ENCODE measurements around the gene SLC35G6. TPM values are rescaled to one million over a fixed set of nuclear protein-coding genes. Genes with fewer than 3 reads are reported as not detected.
A peak's percentile ranks its signal among the peaks of the same experiment; 100 is the strongest.

SLC35G6 gene
- total RNA-seq, 1 donor from 2014 or later, result not detected

DNA sequence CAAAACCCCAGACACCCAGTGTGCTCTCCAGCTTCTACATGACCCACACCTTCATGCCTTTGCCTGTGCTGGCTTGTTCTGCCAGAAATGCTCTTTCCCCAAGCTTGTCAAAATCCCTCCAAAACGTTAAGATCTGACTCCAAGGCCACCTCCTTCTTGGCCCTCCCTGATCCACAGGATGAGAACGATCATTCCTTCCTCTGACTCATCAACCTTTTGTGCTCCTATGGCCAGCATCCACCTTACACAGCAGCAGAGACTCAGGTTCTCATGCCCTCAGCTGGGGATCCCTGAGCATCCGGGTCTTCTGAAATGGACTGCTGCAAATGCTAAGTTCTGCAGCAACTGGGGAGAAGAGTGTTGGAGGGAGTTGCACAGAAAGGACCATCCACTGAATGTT is 4.8 kb upstream of the SLC35G6 start:
- Histone ChIP-seq H3K4me1 (peaks cover 14 to 37% of the 10 kb centered on the region in 2 donors), H3K27me3 (no peaks in the 10 kb centered on the region), H3K4me3 (no peak overlapping the region), H3K9me3 (no peaks in the 10 kb centered on the region), H3K36me3 (peaks cover 0 to 3% of the 10 kb centered on the region in 2 donors), H3K27ac (peak overlapping the region; percentile 100)
- DNase-seq (ENCODE audit: low spot score in 2 of 2), result no peak
- intact Hi-C loops (cut with DNase I), result loop anchor here (2.0 kb wide), 1 partner anchor 20 kb away; no protein-coding TSS in a partner anchor
- TF ChIP-seq, protein P1, sequence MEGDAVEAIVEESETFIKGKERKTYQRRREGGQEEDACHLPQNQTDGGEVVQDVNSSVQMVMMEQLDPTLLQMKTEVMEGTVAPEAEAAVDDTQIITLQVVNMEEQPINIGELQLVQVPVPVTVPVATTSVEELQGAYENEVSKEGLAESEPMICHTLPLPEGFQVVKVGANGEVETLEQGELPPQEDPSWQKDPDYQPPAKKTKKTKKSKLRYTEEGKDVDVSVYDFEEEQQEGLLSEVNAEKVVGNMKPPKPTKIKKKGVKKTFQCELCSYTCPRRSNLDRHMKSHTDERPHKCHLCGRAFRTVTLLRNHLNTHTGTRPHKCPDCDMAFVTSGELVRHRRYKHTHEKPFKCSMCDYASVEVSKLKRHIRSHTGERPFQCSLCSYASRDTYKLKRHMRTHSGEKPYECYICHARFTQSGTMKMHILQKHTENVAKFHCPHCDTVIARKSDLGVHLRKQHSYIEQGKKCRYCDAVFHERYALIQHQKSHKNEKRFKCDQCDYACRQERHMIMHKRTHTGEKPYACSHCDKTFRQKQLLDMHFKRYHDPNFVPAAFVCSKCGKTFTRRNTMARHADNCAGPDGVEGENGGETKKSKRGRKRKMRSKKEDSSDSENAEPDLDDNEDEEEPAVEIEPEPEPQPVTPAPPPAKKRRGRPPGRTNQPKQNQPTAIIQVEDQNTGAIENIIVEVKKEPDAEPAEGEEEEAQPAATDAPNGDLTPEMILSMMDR (IDR thresholded peaks at IDR 0.05), result no peak

DNA sequence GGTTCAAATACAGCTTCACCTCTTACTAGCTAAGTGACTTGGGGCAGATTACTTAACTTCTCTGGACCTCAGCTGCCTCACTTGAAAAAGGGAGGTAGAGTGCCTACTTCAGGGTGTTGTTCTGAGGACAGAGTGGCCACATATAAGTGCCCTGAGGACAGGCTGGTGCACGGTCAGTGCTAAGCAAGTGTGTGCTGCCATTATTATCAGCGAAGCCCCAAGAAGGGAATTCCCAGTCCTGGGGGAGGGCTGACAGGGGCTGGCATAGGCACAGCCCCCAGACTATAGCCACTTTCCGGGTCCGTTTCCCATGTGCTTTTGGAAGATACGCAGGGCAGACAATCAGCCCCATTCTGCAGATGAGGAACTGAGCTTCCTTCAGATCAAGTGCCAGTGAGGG is 4.3 kb upstream of the SLC35G6 start:
- Histone ChIP-seq H3K9me3 (no peaks in the 10 kb centered on the region), H3K4me1 (peaks cover 14 to 40% of the 10 kb centered on the region in 2 donors), H3K27me3 (no peaks in the 10 kb centered on the region), H3K36me3 (peaks cover 0 to 3% of the 10 kb centered on the region in 2 donors), H3K4me3 (peak overlapping the region; percentile 100), H3K27ac (peak overlapping the region; percentile 100)
- DNase-seq (ENCODE audit: low spot score in 2 of 2), result no peak
- intact Hi-C loops (cut with DNase I), result loop anchor here (2.0 kb wide), 1 partner anchor 20 kb away; no protein-coding TSS in a partner anchor
- TF ChIP-seq, protein P1 (IDR thresholded peaks at IDR 0.05), result no peak

DNA sequence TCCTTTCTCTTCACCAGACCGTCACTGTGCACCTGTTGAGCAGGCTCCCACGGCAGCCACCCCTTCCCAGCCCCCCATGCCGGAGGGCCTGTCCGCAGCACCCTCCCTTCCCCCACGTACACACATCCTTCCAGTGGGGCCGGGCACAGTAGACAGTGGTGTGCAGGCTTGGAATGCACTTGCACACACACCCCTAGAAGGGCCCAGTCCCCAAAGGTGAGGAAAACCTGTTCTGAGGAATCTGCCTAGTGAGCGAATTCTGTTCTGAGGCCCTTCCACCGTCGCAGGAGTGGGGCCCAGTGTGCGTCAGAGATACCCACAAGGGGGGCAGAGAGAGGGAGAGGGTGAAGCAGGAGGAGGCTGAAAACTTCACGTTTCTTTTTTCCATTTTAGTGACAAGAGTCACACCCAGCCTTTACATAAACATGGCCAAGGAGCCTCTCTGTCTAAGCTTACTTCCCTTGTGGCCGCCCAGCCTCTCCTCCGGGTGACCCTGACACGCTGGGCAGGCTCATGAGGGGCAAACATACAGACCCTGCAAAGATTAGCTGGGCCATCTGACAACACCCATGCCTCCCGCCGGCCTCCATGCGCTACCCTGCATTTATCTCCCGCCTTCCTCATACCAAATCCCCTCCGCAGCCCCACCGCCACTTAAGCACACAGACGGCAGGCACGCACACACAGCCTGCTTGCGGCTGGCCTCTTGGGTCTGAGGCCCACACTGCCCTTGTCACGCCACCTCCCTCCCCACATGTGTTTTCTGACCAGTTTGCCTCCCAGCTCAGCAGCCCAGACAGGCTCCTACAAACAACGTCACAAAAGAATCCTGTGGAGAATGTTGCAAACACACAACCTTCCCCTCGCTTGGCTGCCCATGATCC is 3.6 kb upstream of the SLC35G6 start:
- no peaks in the 10 kb centered on the region for H3K9me3 ChIP-seq
- peaks cover 14 to 42% of the 10 kb centered on the region in 2 donors for H3K4me1 ChIP-seq
- no peak for DNase-seq (ENCODE audit: low spot score in 2 of 2)
- intact Hi-C loops (cut with DNase I), result loop anchor here (2.0 kb wide), 1 partner anchor 21 kb away; no protein-coding TSS in a partner anchor
- peak overlapping the region; percentile 100 for H3K27ac ChIP-seq
- TF ChIP-seq, protein P1 (IDR thresholded peaks at IDR 0.05), result no peak
- H3K27me3 ChIP-seq, result no peaks in the 10 kb centered on the region
- peaks cover 0 to 3% of the 10 kb centered on the region in 2 donors for H3K36me3 ChIP-seq
- peak overlapping the region; percentile 100 for H3K4me3 ChIP-seq

DNA sequence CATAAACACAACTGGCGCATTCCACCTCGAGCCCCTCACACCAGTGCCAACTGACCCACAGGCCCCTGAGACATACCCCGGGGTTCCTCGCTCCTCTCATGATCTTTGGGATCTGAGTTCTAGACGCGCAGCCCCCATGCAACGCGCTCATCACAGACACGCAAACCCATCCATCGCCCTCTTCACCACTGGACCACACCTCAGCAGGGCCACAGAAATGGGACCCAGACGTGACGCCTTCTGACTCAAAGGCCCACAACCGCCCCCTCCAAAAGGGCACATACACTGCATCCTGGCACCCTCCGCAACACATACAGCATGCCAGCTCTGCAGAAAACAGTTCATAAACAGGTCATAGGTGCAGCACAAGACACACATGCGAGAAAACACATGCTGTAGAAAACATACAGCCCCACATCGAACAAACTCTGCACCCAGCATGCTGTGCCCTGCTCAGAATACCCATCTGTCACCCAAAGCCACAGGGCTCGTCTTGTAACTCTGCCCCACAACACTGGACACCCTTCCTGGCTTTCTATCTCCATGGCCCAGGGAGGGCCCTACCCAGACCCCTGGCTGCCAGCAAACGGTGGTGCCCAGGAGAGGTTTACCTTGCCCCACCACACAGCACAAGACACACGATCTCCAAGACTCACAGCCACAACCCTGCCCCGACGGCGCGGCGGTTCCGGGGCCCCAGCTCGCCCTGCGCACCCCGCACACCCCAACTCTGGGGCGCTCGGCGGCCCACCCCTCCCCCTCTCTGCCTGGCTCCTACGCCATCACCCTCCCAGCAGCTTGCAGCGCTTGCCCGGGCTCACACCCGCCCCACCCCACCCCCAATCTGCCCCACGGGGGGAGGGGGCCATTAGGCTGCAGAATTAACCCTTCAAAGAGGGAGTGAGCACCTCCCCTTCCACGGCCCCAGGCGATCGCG is 2.7 kb upstream of the SLC35G6 start:
- intact Hi-C loops (cut with DNase I), result no loop called here

More for the DNA sequence above, 2.7 kb upstream of the SLC35G6 start:
- peak overlapping the region; percentile 100 for H3K4me3 ChIP-seq
- TF ChIP-seq, protein P1 (IDR thresholded peaks at IDR 0.05), result no peak
- no peaks in the 10 kb centered on the region for H3K9me3 ChIP-seq
- H3K36me3 ChIP-seq, result peaks cover 0 to 3% of the 10 kb centered on the region in 2 donors
- H3K27ac ChIP-seq, result peak overlapping the region; percentile 100
- H3K27me3 ChIP-seq, result no peaks in the 10 kb centered on the region
- peaks cover 14 to 44% of the 10 kb centered on the region in 2 donors for H3K4me1 ChIP-seq
- DNase-seq (ENCODE audit: low spot score in 2 of 2), result peak in 1 of 2 donors; percentile 81
